HEK293 (cell line): Measurements from ENCODE around the gene NDRG4.

Source experiments
- CTCF ChIA-PET: fragments of 350-600 bp; formaldehyde crosslinking; extraction: SDS; loops from one replicate; lab custom pipeline; 2021; ENCODE audit warnings: antibody characterized with exemption; lab: Yijun Ruan, JAX
- POLR2A ChIA-PET: fragments of 300-600 bp; formaldehyde crosslinking; extraction: SDS; loops from one replicate; lab custom pipeline; 2020; ENCODE audit warnings: antibody characterized with exemption, inconsistent platforms; lab: Yijun Ruan, JAX
- H3K27ac ChIP-seq: fragments of 200-500 bp; sonication (Bioruptor generic); 2 replicates; pipeline ENCODE4 v1.5.1; 2014; ENCODE audit warnings: low read depth, low read length, control low read depth, inconsistent platforms; ENCODE audit errors: extremely low read depth
- H3K36me3 ChIP-seq, 2 experiments: fragments of 200-500 bp in 1 of 2; sonication (Bioruptor generic) in 1 of 2; 1 replicate in 1 of 2; 2 replicates in 1 of 2; pipeline ENCODE4 v1.5.1; 2014 to 2017; ENCODE audit warnings: inconsistent platforms in 2 of 2, low read length in 2 of 2; ENCODE audit not compliant: control insufficient read depth in 2 of 2, insufficient read depth in 1 of 2
- H3K4me1 ChIP-seq: fragments of 200-500 bp; sonication (Bioruptor generic); 2 replicates; pipeline ENCODE4 v1.5.1; 2014; ENCODE audit warnings: mild to moderate bottlenecking, low read length, inconsistent platforms; ENCODE audit not compliant: control insufficient read depth, insufficient read depth
- H3K4me3 ChIP-seq: 2 replicates; pipeline ENCODE4 v1.5.1; 2011; ENCODE audit warnings: low read depth, mild to moderate bottlenecking, control low read depth, low read length, moderate library complexity
- H3K9me3 ChIP-seq: fragments of 200-500 bp; sonication (Bioruptor generic); 2 replicates; pipeline ENCODE4 v1.5.1; 2014; ENCODE audit warnings: low read depth, low read length, inconsistent platforms; ENCODE audit not compliant: control insufficient read depth, insufficient read depth
- HOXA7 ChIP-seq: sonication (generic); formaldehyde crosslinking; IDR thresholded peaks from 2 replicates; pipeline ENCODE4 v1.8.1; 2022; ENCODE audit warnings: missing genetic modification reagents, borderline replicate concordance
- OSR2 ChIP-seq: fragments of 450-650 bp; formaldehyde crosslinking; IDR thresholded peaks from 2 replicates; pipeline ENCODE4 v1.5.1; 2016; ENCODE audit warnings: missing biosample characterization, missing genetic modification characterization
- YY1 ChIP-seq: fragments of 450-650 bp; formaldehyde crosslinking; IDR thresholded peaks from 2 replicates; pipeline ENCODE4 v1.5.1; 2018; ENCODE audit warnings: missing biosample characterization, missing genetic modification characterization
- ZNF121 ChIP-seq: fragments of 450-650 bp; formaldehyde crosslinking; IDR thresholded peaks from 2 replicates; pipeline ENCODE4 v1.5.1; 2016; ENCODE audit warnings: missing biosample characterization, missing genetic modification characterization
- ZNF175 ChIP-seq: fragments of 450-650 bp; formaldehyde crosslinking; IDR thresholded peaks from 2 replicates; pipeline ENCODE4 v1.5.1; 2016; ENCODE audit warnings: missing biosample characterization, missing genetic modification characterization
- ZNF341 ChIP-seq: fragments of 450-650 bp; formaldehyde crosslinking; IDR thresholded peaks from 2 replicates; pipeline ENCODE4; 2016; ENCODE audit warnings: low read depth, missing biosample characterization, missing genetic modification characterization
- ZNF354C ChIP-seq: fragments of 450-650 bp; formaldehyde crosslinking; IDR thresholded peaks from 2 replicates; pipeline ENCODE4 v1.5.1; 2016; ENCODE audit warnings: missing biosample characterization, missing genetic modification characterization, low read depth, borderline replicate concordance
- ZNF48 ChIP-seq: fragments of 450-650 bp; formaldehyde crosslinking; IDR thresholded peaks from 2 replicates; pipeline ENCODE4 v1.5.1; 2016; ENCODE audit warnings: missing biosample characterization, missing genetic modification characterization
- ZNF501 ChIP-seq: fragments of 450-650 bp; formaldehyde crosslinking; IDR thresholded peaks from 2 replicates; pipeline ENCODE4 v1.5.1; 2016; ENCODE audit warnings: missing biosample characterization, missing genetic modification characterization
- ZNF580 ChIP-seq: fragments of 450-650 bp; formaldehyde crosslinking; IDR thresholded peaks from 2 replicates; pipeline ENCODE4 v1.5.1; 2016; ENCODE audit warnings: missing biosample characterization, missing genetic modification characterization
- ZNF626 ChIP-seq: fragments of 450-650 bp; sonication (Bioruptor Pico); formaldehyde crosslinking; IDR thresholded peaks from 2 replicates; pipeline ENCODE4 v1.5.1; 2018; ENCODE audit warnings: missing biosample characterization, missing genetic modification characterization, inconsistent platforms
- ZNF776 ChIP-seq: fragments of 450-650 bp; formaldehyde crosslinking; IDR thresholded peaks from 2 replicates; pipeline ENCODE4 v1.5.0; 2017; ENCODE audit warnings: missing biosample characterization, missing genetic modification characterization, borderline replicate concordance
- ZSCAN30 ChIP-seq: fragments of 450-650 bp; IDR thresholded peaks from 2 replicates; pipeline ENCODE4 v1.5.1; 2018; ENCODE audit warnings: missing biosample characterization, mild to moderate bottlenecking, missing genetic modification characterization, moderate library complexity
- TF ChIP-seq, protein P1 (sequence below): fragments of 450-650 bp; formaldehyde crosslinking; IDR thresholded peaks from 2 replicates; pipeline ENCODE4 v1.5.1; 2016; ENCODE audit warnings: missing biosample characterization, missing genetic modification characterization, borderline replicate concordance
- TF ChIP-seq, protein P2 (sequence below): fragments of 450-650 bp; formaldehyde crosslinking; IDR thresholded peaks from 2 replicates; pipeline ENCODE4 v1.5.1; 2016; ENCODE audit warnings: missing biosample characterization, missing genetic modification characterization

NDRG4 gene

DNA sequence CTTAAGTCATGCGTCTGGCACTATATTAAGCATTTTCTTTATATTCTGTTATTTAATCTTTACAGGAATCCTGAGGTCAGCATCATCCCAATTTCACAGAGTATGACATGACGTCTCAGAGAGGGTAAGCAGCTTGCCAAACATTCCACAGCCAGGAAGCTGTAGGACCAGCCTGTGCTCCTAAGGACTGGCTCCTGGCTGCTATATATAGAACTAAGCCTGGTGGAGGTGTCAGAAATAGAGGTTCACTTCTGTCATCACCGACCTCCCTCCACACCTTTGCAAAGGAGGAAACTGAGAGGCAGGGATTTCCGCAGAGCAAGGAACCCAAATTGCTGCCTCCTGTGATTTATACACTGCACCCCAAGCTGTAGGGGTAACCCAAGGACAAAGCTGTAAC, 37.9 kb upstream of the NDRG4 start:
- TF ChIP-seq ZNF776 (tag by site-specific recombination) (no peak), ZNF626 (tag by site-specific recombination) (no peak), ZNF175 (tag by site-specific recombination) (no peak), YY1 (tag by site-specific recombination) (no peak), ZNF354C (tag by site-specific recombination) (no peak), HOXA7 (CRISPR knock-in tag) (no peak), ZNF501 (tag by site-specific recombination) (no peak), ZNF121 (tag by site-specific recombination) (no peak), ZSCAN30 (tag by site-specific recombination) (no peak), OSR2 (tag by site-specific recombination) (no peak), ZNF48 (tag by site-specific recombination) (no peak), ZNF341 (tag by site-specific recombination) (no peak)
- TF ChIP-seq, protein P1, sequence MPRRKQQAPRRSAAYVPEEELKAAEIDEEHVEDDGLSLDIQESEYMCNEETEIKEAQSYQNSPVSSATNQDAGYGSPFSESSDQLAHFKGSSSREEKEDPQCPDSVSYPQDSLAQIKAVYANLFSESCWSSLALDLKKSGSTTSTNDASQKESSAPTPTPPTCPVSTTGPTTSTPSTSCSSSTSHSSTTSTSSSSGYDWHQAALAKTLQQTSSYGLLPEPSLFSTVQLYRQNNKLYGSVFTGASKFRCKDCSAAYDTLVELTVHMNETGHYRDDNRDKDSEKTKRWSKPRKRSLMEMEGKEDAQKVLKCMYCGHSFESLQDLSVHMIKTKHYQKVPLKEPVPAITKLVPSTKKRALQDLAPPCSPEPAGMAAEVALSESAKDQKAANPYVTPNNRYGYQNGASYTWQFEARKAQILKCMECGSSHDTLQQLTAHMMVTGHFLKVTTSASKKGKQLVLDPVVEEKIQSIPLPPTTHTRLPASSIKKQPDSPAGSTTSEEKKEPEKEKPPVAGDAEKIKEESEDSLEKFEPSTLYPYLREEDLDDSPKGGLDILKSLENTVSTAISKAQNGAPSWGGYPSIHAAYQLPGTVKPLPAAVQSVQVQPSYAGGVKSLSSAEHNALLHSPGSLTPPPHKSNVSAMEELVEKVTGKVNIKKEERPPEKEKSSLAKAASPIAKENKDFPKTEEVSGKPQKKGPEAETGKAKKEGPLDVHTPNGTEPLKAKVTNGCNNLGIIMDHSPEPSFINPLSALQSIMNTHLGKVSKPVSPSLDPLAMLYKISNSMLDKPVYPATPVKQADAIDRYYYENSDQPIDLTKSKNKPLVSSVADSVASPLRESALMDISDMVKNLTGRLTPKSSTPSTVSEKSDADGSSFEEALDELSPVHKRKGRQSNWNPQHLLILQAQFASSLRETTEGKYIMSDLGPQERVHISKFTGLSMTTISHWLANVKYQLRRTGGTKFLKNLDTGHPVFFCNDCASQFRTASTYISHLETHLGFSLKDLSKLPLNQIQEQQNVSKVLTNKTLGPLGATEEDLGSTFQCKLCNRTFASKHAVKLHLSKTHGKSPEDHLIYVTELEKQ (tag by site-specific recombination), result no peak
- TF ChIP-seq, protein P2, sequence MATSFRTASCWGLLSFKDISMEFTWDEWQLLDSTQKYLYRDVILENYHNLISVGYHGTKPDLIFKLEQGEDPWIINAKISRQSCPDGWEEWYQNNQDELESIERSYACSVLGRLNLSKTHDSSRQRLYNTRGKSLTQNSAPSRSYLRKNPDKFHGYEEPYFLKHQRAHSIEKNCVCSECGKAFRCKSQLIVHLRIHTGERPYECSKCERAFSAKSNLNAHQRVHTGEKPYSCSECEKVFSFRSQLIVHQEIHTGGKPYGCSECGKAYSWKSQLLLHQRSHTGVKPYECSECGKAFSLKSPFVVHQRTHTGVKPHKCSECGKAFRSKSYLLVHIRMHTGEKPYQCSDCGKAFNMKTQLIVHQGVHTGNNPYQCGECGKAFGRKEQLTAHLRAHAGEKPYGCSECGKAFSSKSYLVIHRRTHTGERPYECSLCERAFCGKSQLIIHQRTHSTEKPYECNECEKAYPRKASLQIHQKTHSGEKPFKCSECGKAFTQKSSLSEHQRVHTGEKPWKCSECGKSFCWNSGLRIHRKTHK (tag by site-specific recombination), result no peak
- H3K4me3 ChIP-seq, result no peak overlapping the region
- ChIA-PET POLR2A (no interaction called here), CTCF (no interaction called here)
- no peak overlapping the region for H3K27ac ChIP-seq
- H3K9me3 ChIP-seq, result no peaks in the 10 kb centered on the region
- no peaks in the 10 kb centered on the region for H3K36me3 ChIP-seq
- peaks cover 2% of the 10 kb centered on the region; the same call in 1 of the 2 replicates for H3K4me1 ChIP-seq

GRCh38 chr16:58462499-58462996, 37.4 kb upstream of the NDRG4 start:
- ChIA-PET CTCF (no interaction called here), POLR2A (no interaction called here)
- Histone ChIP-seq H3K4me3 (no peak overlapping the region), H3K36me3 (no peaks in the 10 kb centered on the region), H3K9me3 (no peaks in the 10 kb centered on the region), H3K4me1 (peaks cover 2% of the 10 kb centered on the region; the same call in 1 of the 2 replicates), H3K27ac (no peak overlapping the region)
- no peak for TF ChIP-seq ZNF580 (tag by site-specific recombination)
